Fibroblast of lung (primary cell): ENCODE data around the gene SUGCT.

Source experiments
- EZH2 ChIP-seq: IDR thresholded peaks from 2 replicates; pipeline ENCODE4 v1.5.1; 2012; ENCODE audit warnings: low read length, control low read depth, mild to moderate bottlenecking; ENCODE audit errors: missing control alignments
- TF ChIP-seq, protein P1 (sequence below), 2 donors: IDR thresholded peaks in 1 of 2; conservative IDR thresholded peaks in 1 of 2; 1 replicate in 1 of 2; 2 replicates in 1 of 2; pipeline ENCODE4 v1.5.1; 2011 to 2012; ENCODE audit warnings: low read length in 2 of 2, control low read depth in 1 of 2, inconsistent platforms in 1 of 2, low read depth in 1 of 2, mild to moderate bottlenecking in 1 of 2

DNA sequence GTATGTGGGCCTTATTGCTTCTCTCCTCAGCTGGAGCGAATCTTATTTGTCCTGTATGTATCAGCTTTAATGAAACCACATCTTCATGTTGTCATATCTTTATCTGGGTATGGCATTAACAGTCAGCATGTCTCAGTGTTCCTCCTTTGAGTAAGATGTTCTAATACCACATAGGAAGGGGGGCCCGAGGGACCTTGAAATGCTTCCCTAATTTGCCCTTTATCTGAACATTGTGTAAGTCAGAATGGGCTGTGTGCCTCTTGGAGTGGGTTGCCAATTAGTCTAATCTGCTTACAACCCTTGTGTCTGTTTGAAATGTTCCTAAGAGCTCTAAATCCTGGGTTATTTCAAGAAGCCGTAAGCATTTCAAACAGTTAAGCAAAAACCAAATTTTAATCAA lies 623.8 kb downstream of the SUGCT start:
- TF ChIP-seq, protein P1, sequence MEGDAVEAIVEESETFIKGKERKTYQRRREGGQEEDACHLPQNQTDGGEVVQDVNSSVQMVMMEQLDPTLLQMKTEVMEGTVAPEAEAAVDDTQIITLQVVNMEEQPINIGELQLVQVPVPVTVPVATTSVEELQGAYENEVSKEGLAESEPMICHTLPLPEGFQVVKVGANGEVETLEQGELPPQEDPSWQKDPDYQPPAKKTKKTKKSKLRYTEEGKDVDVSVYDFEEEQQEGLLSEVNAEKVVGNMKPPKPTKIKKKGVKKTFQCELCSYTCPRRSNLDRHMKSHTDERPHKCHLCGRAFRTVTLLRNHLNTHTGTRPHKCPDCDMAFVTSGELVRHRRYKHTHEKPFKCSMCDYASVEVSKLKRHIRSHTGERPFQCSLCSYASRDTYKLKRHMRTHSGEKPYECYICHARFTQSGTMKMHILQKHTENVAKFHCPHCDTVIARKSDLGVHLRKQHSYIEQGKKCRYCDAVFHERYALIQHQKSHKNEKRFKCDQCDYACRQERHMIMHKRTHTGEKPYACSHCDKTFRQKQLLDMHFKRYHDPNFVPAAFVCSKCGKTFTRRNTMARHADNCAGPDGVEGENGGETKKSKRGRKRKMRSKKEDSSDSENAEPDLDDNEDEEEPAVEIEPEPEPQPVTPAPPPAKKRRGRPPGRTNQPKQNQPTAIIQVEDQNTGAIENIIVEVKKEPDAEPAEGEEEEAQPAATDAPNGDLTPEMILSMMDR (conservative IDR thresholded peaks at IDR 0.05 in 1 of 2, IDR thresholded peaks at IDR 0.05 in 1 of 2; ENCODE audit: low read depth in 1 of 2, low read length in 2 of 2), result no peak
- TF ChIP-seq EZH2, result no peak
